Measurements from ENCODE around the gene SPATA6. TPM values are rescaled to one million over a fixed set of nuclear protein-coding genes. Genes with fewer than 3 reads are reported as not detected.
A peak's percentile ranks its signal among the peaks of the same experiment; 100 is the strongest.
"Not testable (repeated sequence)": the region's sequence is repeated elsewhere in the genome, so short reads cannot be mapped to it uniquely, and the experiment has no call there.

Gene SPATA6
- polyA plus RNA-seq, result 8.2 TPM
- long read RNA-seq, donor 1, partial matches to known transcripts, result 0 of 1 reads
- long read RNA-seq, donor 1, other reads (novel, unspliced or antisense), result 0 of 1 reads
- long read RNA-seq, donor 2, full-length matches to known transcripts, result 1 of 1 reads
- long read RNA-seq, donor 2, partial matches to known transcripts, result 0 of 1 reads
- long read RNA-seq, donor 2, other reads (novel, unspliced or antisense), result 0 of 1 reads
- long read RNA-seq, donor 3, result 0 reads
- long read RNA-seq, donor 4, result 0 reads
- long read RNA-seq, donor 5, partial matches to known transcripts, result 0 of 1 reads
- long read RNA-seq, donor 5, other reads (novel, unspliced or antisense), result 0 of 1 reads
- long read RNA-seq, donor 6, partial matches to known transcripts, result 0 of 1 reads
- long read RNA-seq, donor 6, other reads (novel, unspliced or antisense), result 0 of 1 reads
- long read RNA-seq, donor 7, partial matches to known transcripts, result 0 of 1 reads
- long read RNA-seq, donor 7, other reads (novel, unspliced or antisense), result 0 of 1 reads
- long read RNA-seq, donor 8, full-length matches to known transcripts, result 2 of 2 reads
- long read RNA-seq, donor 8, partial matches to known transcripts, result 0 of 2 reads
- long read RNA-seq, donor 8, other reads (novel, unspliced or antisense), result 0 of 2 reads
- long read RNA-seq, donor 9, result 0 reads
- long read RNA-seq, donor 10, full-length matches to known transcripts, result 2 of 2 reads
- long read RNA-seq, donor 10, partial matches to known transcripts, result 0 of 2 reads
- long read RNA-seq, donor 10, other reads (novel, unspliced or antisense), result 0 of 2 reads
- long read RNA-seq, donor 11, full-length matches to known transcripts, result 1 of 1 reads
- long read RNA-seq, donor 11, partial matches to known transcripts, result 0 of 1 reads
- long read RNA-seq, donor 11, other reads (novel, unspliced or antisense), result 0 of 1 reads

DNA sequence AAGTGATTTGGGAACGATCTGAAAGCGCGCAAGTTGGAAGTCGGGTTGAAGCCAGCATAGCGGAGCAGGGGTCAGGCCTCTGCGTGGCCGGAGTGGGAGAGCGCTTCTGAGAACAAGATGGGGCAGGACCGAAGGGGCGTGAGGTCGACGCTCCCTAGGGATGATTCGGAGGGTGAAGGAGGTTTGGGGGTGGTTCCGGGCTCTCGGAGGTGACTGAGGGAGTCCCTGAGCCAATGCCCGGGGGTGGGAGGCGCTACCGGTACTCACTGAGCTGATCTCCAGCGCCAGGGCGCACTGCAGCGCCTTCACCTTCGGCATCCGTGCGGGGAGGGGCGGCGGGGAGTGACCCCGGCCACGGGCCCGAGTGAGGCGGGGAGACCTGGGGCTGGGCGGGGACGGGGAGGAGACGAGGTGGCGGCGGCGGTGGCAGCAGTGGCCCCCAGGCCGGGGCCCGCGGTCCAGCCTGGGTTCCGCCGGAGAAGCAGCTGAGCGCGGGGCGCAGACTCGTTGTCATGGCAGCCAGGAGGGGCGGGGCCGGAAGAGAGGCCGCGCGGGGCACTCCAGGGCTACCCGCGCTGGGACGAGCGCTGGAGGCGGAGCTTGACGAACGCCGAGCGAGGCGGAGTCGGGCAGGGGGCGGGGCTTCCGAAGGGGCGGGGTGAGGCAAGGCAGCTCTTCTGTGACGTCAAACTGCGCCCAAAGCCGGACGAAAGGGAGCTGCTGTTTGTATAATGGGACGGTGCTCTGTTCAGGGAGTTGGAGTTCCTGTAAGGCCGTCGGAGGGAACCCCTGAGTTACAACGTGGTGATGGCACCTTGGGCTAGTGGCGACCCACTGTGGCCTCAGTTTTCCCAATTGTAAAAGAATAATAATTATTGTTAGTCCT is at the start of gene SPATA6:
Gene SPATA6 (minus strand): TSS at position 514 of the 886 bp plus-strand sequence. CDS start 196 bp downstream, at position 318.
- no CpG with 5 or more reads among the region's 73 CpGs for WGBS (ENCODE audit: insufficient coverage, low lambda C conversion rate)
- H3K4me1 ChIP-seq (ENCODE audit: control insufficient read depth, insufficient read depth, low read length), result peaks cover 4% of the 10 kb centered on the region
- H3K9me3 ChIP-seq (ENCODE audit: control insufficient read depth, low read depth, low read length), result no peaks in the 10 kb centered on the region
- H3K4me3 ChIP-seq (ENCODE audit: low read length), result peak within 1 kb of the TSS; percentile 78
- no peaks in the 10 kb centered on the region for H3K27me3 ChIP-seq (ENCODE audit: control insufficient read depth, insufficient read depth, low read length)
- H3K36me3 ChIP-seq (ENCODE audit: control insufficient read depth, insufficient read depth, low read length), result no peaks in the 10 kb centered on the region
- H3K27ac ChIP-seq (ENCODE audit: low read length), result peak within 1 kb of the TSS; percentile 83
- DNase-seq, result peak; percentile 94

DNA sequence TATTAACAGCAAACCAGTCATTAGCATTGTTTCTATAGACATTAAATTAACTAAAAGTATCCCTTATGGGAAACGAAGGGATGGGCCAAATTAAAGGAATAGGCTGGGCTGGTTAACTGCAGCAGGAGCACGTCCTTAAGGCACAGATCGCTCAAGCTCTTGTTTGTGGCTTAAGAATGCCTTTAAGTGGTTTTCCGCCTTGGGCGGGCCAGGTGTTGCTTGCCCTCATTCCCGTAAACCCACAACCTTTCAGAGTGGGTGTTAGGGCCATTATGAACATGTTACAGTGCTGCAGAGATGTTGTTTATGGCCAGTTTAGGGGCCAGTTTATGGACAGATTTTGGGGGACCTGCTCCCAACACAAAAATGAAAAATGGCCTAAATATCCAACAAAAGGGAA is 47.9 kb upstream of the SPATA6 start:
- H3K36me3 ChIP-seq (ENCODE audit: control insufficient read depth, insufficient read depth, low read length); H3K4me3 ChIP-seq (ENCODE audit: low read length); H3K27me3 ChIP-seq (ENCODE audit: control insufficient read depth, insufficient read depth, low read length); H3K27ac ChIP-seq (ENCODE audit: low read length); DNase-seq; H3K4me1 ChIP-seq (ENCODE audit: control insufficient read depth, insufficient read depth, low read length); H3K9me3 ChIP-seq (ENCODE audit: control insufficient read depth, low read depth, low read length): not testable (repeated sequence)
- no CpG with 5 or more reads among the region's 6 CpGs for WGBS (ENCODE audit: insufficient coverage, low lambda C conversion rate)

DNA sequence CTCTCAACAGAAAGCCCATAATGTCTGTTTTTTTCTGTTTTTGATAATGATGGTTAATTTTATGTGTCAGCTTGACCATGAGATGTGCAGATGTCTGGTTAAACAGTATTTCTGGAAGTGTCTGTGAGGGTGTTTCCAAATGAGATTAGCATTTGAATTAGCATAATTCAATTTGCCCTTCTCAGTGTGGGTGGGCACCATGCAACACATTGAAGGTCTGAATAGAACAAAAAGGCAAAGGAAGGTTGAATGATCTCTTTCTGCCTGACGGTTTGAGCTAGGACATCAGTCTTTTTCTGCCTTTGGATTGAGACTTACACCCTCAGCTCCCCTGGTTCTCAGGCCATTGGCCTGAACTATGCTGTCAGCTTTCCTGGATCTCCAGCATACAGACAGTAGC is 34.9 kb upstream of the SPATA6 start:
- Histone ChIP-seq H3K4me3 (ENCODE audit: low read length) (no peak overlapping the region), H3K4me1 (ENCODE audit: control insufficient read depth, insufficient read depth, low read length) (no peaks in the 10 kb centered on the region), H3K27me3 (ENCODE audit: control insufficient read depth, insufficient read depth, low read length) (peaks cover 7% of the 10 kb centered on the region), H3K9me3 (ENCODE audit: control insufficient read depth, low read depth, low read length) (no peaks in the 10 kb centered on the region), H3K36me3 (ENCODE audit: control insufficient read depth, insufficient read depth, low read length) (no peaks in the 10 kb centered on the region), H3K27ac (ENCODE audit: low read length) (no peak overlapping the region)
- no peak for DNase-seq
- WGBS (ENCODE audit: insufficient coverage, low lambda C conversion rate), result no CpG with 5 or more reads among the region's 1 CpG

DNA sequence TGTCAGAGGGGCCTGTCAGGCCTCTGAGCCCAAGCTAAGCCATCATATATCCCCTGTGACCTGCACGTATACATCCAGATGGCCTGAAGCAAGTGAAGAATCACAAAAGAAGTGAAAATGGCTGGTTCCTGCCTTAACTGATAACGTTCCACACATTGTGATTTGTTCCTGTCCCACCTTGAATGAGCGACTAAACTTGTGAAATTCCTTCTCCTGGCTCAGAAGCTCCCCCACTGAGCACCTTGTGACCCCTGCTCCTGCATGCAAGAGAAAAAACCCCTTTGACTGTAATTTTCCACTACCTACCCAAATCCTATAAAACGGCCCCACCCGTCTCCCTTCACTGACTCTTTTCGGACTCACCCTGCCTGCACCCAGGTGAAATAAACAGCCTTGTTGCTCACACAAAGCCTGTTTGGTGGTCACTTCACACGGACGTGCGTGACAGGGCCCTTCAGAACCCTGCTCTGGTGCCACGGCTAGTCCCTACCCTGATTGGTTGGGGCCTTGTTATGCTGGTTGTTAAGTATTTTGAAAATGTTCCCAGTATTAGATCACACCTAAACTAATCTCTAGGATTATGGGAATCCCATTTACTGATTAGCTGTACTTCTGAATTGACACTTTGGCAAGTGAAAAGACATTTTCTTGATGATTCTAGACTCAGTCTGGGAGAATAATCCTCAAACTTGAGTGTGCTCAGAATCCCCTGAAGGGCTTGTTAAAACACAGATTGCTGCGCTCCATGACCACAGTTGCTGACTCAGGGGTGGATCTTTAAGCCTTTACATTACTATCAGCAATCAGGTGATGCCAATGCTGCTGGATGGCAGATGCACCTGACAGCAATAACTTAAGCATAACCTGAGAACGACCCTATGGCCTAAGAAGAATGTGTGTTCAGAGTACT is 28.8 kb upstream of the SPATA6 start:
- H3K4me3 ChIP-seq (ENCODE audit: low read length), result no peak overlapping the region
- WGBS (ENCODE audit: insufficient coverage, low lambda C conversion rate), result no CpG with 5 or more reads among the region's 12 CpGs
- no peaks in the 10 kb centered on the region for H3K36me3 ChIP-seq (ENCODE audit: control insufficient read depth, insufficient read depth, low read length)
- peak overlapping the region; percentile 11 for H3K27ac ChIP-seq (ENCODE audit: low read length)
- H3K4me1 ChIP-seq (ENCODE audit: control insufficient read depth, insufficient read depth, low read length), result peaks cover 4% of the 10 kb centered on the region
- DNase-seq, result peak; percentile 50 to 68
- peaks cover 2% of the 10 kb centered on the region for H3K27me3 ChIP-seq (ENCODE audit: control insufficient read depth, insufficient read depth, low read length)
- H3K9me3 ChIP-seq (ENCODE audit: control insufficient read depth, low read depth, low read length), result no peaks in the 10 kb centered on the region

DNA sequence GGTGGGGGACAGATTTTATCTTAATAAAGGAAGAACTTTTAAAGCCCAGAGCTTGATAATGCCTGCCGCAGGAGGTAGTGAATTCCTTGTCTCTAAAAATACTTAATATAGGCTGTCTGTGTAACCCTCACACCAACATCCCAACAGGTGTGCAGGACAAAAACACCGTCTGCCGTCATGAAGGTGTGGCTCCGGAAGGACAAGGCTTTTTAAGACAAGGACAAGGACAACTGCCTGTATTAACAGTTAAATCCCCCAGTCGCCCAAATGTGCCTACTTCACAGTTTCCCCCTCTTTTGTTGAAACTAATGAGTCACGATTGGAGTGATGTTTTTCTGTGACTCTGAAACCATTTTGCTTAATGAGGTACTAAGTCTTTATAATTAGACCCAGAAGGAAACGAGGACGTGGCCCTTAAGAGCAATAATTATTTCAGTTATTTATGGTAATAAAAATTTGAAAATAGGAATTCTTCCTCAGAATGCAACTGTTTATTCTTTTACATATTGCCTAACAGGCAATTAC is 27.3 kb upstream of the SPATA6 start:
- Histone ChIP-seq H3K27me3 (ENCODE audit: control insufficient read depth, insufficient read depth, low read length) (no peaks in the 10 kb centered on the region), H3K4me3 (ENCODE audit: low read length) (no peak overlapping the region), H3K4me1 (ENCODE audit: control insufficient read depth, insufficient read depth, low read length) (peaks cover 9% of the 10 kb centered on the region), H3K9me3 (ENCODE audit: control insufficient read depth, low read depth, low read length) (no peaks in the 10 kb centered on the region), H3K27ac (ENCODE audit: low read length) (no peak overlapping the region), H3K36me3 (ENCODE audit: control insufficient read depth, insufficient read depth, low read length) (no peaks in the 10 kb centered on the region)
- no peak for DNase-seq
- WGBS (ENCODE audit: insufficient coverage, low lambda C conversion rate), result no CpG with 5 or more reads among the region's 8 CpGs

DNA sequence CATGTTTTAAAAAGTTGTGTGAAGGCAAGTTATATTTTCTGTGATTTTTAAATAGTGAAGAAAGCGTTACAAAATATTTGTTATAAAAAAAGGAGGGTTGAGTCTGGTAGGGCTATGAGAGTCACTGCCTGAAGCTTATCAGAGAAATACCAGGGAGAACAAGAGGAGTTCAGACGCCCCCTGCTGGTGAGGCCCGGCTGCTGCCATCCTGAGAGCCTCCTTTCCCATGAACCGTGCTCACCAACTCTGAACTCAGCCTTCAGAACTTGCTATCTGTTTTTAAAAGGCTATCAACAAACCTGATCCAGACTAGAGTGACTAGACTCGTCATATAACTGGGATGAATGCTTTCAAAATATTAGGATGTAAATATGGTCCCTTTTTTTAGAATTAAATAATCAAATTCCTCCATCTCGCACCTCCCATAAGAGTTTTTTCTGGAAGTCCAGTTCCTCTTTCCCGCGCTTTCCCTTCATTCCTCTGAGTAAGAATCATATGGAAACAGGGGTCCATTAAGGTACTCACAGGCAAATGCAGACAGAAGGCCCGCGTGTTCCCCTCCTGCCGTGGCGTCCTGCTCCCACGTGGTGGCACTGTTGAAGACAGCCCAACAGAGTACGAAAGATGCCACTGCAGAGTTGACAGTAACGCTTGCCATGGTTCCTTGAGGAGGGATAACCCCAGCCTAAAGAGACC is 26.2 kb upstream of the SPATA6 start:
- Histone ChIP-seq H3K27ac (ENCODE audit: low read length) (no peak overlapping the region), H3K4me3 (ENCODE audit: low read length) (no peak overlapping the region)
- 10% methylated on average over 3 of the region's 15 CpGs for WGBS (ENCODE audit: insufficient coverage, low lambda C conversion rate)

DNA sequence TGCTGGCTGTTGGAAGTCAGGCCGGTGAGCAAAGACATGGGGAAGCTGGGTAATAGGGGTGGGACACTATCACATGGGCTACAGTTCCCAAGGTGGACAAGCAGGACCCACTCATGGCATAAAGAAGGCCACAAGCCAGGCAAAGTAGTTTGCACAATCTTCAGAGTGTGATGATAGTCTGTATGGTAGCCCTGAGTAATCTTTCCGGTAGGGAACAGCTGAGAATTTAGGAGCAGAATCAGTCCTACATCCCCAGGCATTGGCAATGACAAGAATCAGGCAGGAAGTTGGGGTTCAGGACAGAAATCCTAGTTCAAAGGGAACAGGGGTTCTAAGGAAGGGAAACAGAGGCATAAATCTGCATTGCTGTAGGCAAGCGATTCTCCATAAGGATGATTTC is 23.9 kb upstream of the SPATA6 start:
- Histone ChIP-seq H3K4me1 (ENCODE audit: control insufficient read depth, insufficient read depth, low read length) (peaks cover 27% of the 10 kb centered on the region), H3K27ac (ENCODE audit: low read length) (no peak overlapping the region), H3K9me3 (ENCODE audit: control insufficient read depth, low read depth, low read length) (no peaks in the 10 kb centered on the region), H3K36me3 (ENCODE audit: control insufficient read depth, insufficient read depth, low read length) (no peaks in the 10 kb centered on the region), H3K27me3 (ENCODE audit: control insufficient read depth, insufficient read depth, low read length) (no peaks in the 10 kb centered on the region), H3K4me3 (ENCODE audit: low read length) (no peak overlapping the region)
- no CpG with 5 or more reads among the region's 3 CpGs for WGBS (ENCODE audit: insufficient coverage, low lambda C conversion rate)
- no peak for DNase-seq

More for the DNA sequence above, 26.2 kb upstream of the SPATA6 start:
- peaks cover 19% of the 10 kb centered on the region for H3K4me1 ChIP-seq (ENCODE audit: control insufficient read depth, insufficient read depth, low read length)
- DNase-seq, result peak; percentile 69 to 72
- no peaks in the 10 kb centered on the region for H3K36me3 ChIP-seq (ENCODE audit: control insufficient read depth, insufficient read depth, low read length)
- no peaks in the 10 kb centered on the region for H3K27me3 ChIP-seq (ENCODE audit: control insufficient read depth, insufficient read depth, low read length)
- H3K9me3 ChIP-seq (ENCODE audit: control insufficient read depth, low read depth, low read length), result no peaks in the 10 kb centered on the region

DNA sequence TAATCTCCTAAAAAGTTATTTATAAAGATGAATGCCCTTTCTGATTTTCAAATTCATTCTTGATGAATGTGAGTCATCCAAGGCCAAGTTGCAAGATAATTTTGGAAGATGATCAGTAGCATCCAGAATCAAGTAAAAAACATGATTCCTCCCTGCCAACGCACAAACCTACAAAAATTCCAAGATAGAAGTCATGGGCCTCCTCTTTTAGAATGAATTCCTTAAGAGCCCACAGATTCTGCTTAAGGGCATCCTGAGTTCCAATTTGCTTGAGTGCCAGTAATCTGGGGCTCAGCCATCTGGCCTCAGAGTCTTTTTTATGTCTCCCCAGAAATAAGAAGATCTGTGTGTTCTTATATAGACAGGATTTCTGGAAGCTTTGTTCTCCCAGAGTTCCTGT is 23.2 kb upstream of the SPATA6 start:
- no CpG with 5 or more reads among the region's 1 CpG for WGBS (ENCODE audit: insufficient coverage, low lambda C conversion rate)
- no peaks in the 10 kb centered on the region for H3K36me3 ChIP-seq (ENCODE audit: control insufficient read depth, insufficient read depth, low read length)
- peaks cover 27% of the 10 kb centered on the region for H3K4me1 ChIP-seq (ENCODE audit: control insufficient read depth, insufficient read depth, low read length)
- H3K4me3 ChIP-seq (ENCODE audit: low read length), result no peak overlapping the region
- no peak for DNase-seq
- H3K9me3 ChIP-seq (ENCODE audit: control insufficient read depth, low read depth, low read length), result no peaks in the 10 kb centered on the region
- H3K27ac ChIP-seq (ENCODE audit: low read length), result no peak overlapping the region
- no peaks in the 10 kb centered on the region for H3K27me3 ChIP-seq (ENCODE audit: control insufficient read depth, insufficient read depth, low read length)

Data from large intestine (tissue), 12 donors.